Left renal cortex interstitium (tissue), 4 donors: ENCODE measurements around the gene RAB14. TPM values are rescaled to one million over a fixed set of nuclear protein-coding genes. Genes with fewer than 3 reads are reported as not detected.

Experiments used
- DNase-seq, 4 donors: peaks; one replicate each; pipeline ENCODE4 v3.0.0-alpha.2; 2013; ENCODE audit warnings: low read depth in 4 of 4, low spot score in 2 of 4, missing footprints in 1 of 4
- polyA plus RNA-seq, 4 donors: library from polyadenylated mRNA; unstranded; fragments of 120-200 nt; gene quantifications; one replicate each; pipeline ENCODE4 v1.2.1, GENCODE V29; 2013; ENCODE audit not compliant: insufficient read length in 4 of 4

Gene RAB14
- polyA plus RNA-seq: 100 to 1,000 TPM in 2 of 4 donors, 10 to 100 TPM in 2; 88.4 to 111 (median 102) TPM

- peak; percentile 90 to 99 (median 98) for DNase-seq
Observed at GRCh38 chr9:121201738-121202533, at the start of gene RAB14. Gene RAB14 (minus strand): TSS chr9:121201869. CDS start chr9:121193412, 8,457 bp downstream.

- no peak for DNase-seq
Observed at GRCh38 chr9:121249563-121249962, 47.9 kb upstream of the RAB14 start.

- no peak for DNase-seq
Observed at GRCh38 chr9:121246821-121247561, 45.3 kb upstream of the RAB14 start.

- no peak for DNase-seq
Observed at GRCh38 chr9:121242959-121243346, 41.3 kb upstream of the RAB14 start.

GRCh38 chr9:121242219-121242958, 40.7 kb upstream of the RAB14 start:
- no peak for DNase-seq

- DNase-seq: no peak
Observed at GRCh38 chr9:121240472-121241135, 38.9 kb upstream of the RAB14 start.

- DNase-seq: no peak
Observed at GRCh38 chr9:121239851-121240250, 38.2 kb upstream of the RAB14 start.

- DNase-seq: no peak
Observed at GRCh38 chr9:121239071-121239470, 37.4 kb upstream of the RAB14 start.

GRCh38 chr9:121237916-121238315, 36.2 kb upstream of the RAB14 start:
- DNase-seq: no peak

GRCh38 chr9:121235512-121235911, 33.8 kb upstream of the RAB14 start:
- no peak for DNase-seq

GRCh38 chr9:121234832-121235161, 33.1 kb upstream of the RAB14 start:
- DNase-seq: no peak

GRCh38 chr9:121233906-121234831, 32.5 kb upstream of the RAB14 start:
- no peak for DNase-seq

- DNase-seq: no peak
Observed at GRCh38 chr9:121232251-121232650, 30.6 kb upstream of the RAB14 start.

GRCh38 chr9:121230256-121230655, 28.6 kb upstream of the RAB14 start:
- no peak for DNase-seq

GRCh38 chr9:121227862-121228261, 26.2 kb upstream of the RAB14 start:
- DNase-seq: no peak

- no peak for DNase-seq
Observed at GRCh38 chr9:121226175-121226574, 24.5 kb upstream of the RAB14 start.

GRCh38 chr9:121225240-121225639, 23.6 kb upstream of the RAB14 start:
- DNase-seq: no peak

GRCh38 chr9:121222524-121223171, 21.0 kb upstream of the RAB14 start:
- DNase-seq: no peak

- no peak for DNase-seq
Observed at GRCh38 chr9:121221664-121222055, 20.0 kb upstream of the RAB14 start.
